Esophagus squamous epithelium (tissue), 5 donors: ENCODE data around the gene MYLK3. TPM values are rescaled to one million over a fixed set of nuclear protein-coding genes. Genes with fewer than 3 reads are reported as not detected.

ENCODE experiments used
- DNase-seq: peaks from one replicate; lab custom pipeline; 2025; lab: John Stamatoyannopoulos, UW
- H3K27ac ChIP-seq, 4 donors: fragments of 200-600 bp; sonication (generic); one replicate each; pipeline ENCODE4 v1.5.1; 2016 to 2019; ENCODE audit warnings: mild to moderate bottlenecking in 1 of 4
- H3K27me3 ChIP-seq, 4 donors: fragments of 200-600 bp; sonication (generic); 1 replicate in 3 of 4; 2 replicates in 1 of 4; pipeline versions ENCODE4 v1.5.1 to v1.6.0; 2017 to 2021; ENCODE audit warnings: antibody characterized with exemption in 1 of 4
- H3K36me3 ChIP-seq, 3 donors: fragments of 200-600 bp; sonication (generic); one replicate each; pipeline ENCODE4 v1.5.1; 2016 to 2019
- H3K4me1 ChIP-seq, 3 donors: fragments of 200-600 bp; sonication (generic); one replicate each; pipeline ENCODE4 v1.5.1; 2017 to 2019
- H3K4me3 ChIP-seq, 4 donors: fragments of 200-600 bp; sonication (generic); 1 replicate in 3 of 4; 2 replicates in 1 of 4; pipeline ENCODE4 v1.5.1; 2016 to 2019; ENCODE audit warnings: mild to moderate bottlenecking in 2 of 4, moderate library complexity in 1 of 4
- H3K9me3 ChIP-seq, 3 donors: fragments of 200-600 bp; sonication (generic); one replicate each; pipeline ENCODE4 v1.5.1; 2016 to 2019
- CTCF ChIP-seq, 6 experiments: fragments of 450-650 bp in 4 of 6; fragments of 200-600 bp in 2 of 6; sonication (generic) in 2 of 6; IDR thresholded peaks; one replicate each; pipeline ENCODE4 v1.5.1; 2016 to 2019; ENCODE audit warnings: antibody characterized with exemption in 6 of 6, mild to moderate bottlenecking in 4 of 6, moderate library complexity in 4 of 6
- POLR2A ChIP-seq, 4 donors: fragments of 450-650 bp; IDR thresholded peaks; one replicate each; pipeline ENCODE4 v1.6.1; 2017; ENCODE audit warnings: antibody characterized with exemption in 4 of 4, mild to moderate bottlenecking in 4 of 4, moderate library complexity in 3 of 4
- WGBS, 2 donors: methylation state at CpG; one replicate each; pipeline ENCODE4 v1.1.5; 2018; 5-methylcytosine and 5-hydroxymethylcytosine counted together
- intact Hi-C: fragments of 100-400 bp; cut with DNase I; formaldehyde crosslinking; loops from one replicate; pipeline ENCODE4 v1.15.0; 2022
- total RNA-seq, 4 donors: library from RNA; depleted of rRNA; stranded (reverse); fragments of >200 nt; gene quantifications; one replicate each; pipeline ENCODE4 v1.1.0, GENCODE V29; 2016
- donor health status: DM: yes; HTN: yes; CAD: no.

MYLK3 gene
- total RNA-seq, 4 donors from 2014 or later: 0.03 to 0.19 (median 0.08) TPM; not detected in 1

- WGBS, 2 donors: 72 to 79% methylated on average over 6 to 10 of the region's 10 CpGs
- no peak for DNase-seq
- Histone ChIP-seq H3K4me1 (no peaks in the 10 kb centered on the region), H3K27me3 (no peaks in the 10 kb centered on the region), H3K9me3 (no peaks in the 10 kb centered on the region), H3K27ac (no peak overlapping the region), H3K36me3 (no peaks in the 10 kb centered on the region), H3K4me3 (no peak overlapping the region)
- TF ChIP-seq POLR2A (IDR thresholded peaks at IDR 0.05) (no peak), CTCF (IDR thresholded peaks at IDR 0.05) (no peak)
- intact Hi-C loops: no loop called here
These were observed 36.8 kb downstream of the MYLK3 start for GRCh38 chr16:46711106-46712058.

- no peak overlapping the region for H3K4me3 ChIP-seq
- no peak overlapping the region for H3K27ac ChIP-seq
- intact Hi-C loops: no loop called here
- WGBS, 2 donors: 30 to 31% methylated on average over 3 of the region's 3 CpGs
- TF ChIP-seq CTCF (IDR thresholded peaks at IDR 0.05) (no peak), POLR2A (IDR thresholded peaks at IDR 0.05) (no peak)
- no peaks in the 10 kb centered on the region for H3K4me1 ChIP-seq
- no peaks in the 10 kb centered on the region for H3K9me3 ChIP-seq
- DNase-seq: no peak
- no peaks in the 10 kb centered on the region for H3K36me3 ChIP-seq
- no peaks in the 10 kb centered on the region for H3K27me3 ChIP-seq
These were observed 38.6 kb downstream of the MYLK3 start for GRCh38 chr16:46709469-46710005.

GRCh38 chr16:46706642-46707041 lies 41.5 kb downstream of the MYLK3 start:
- Histone ChIP-seq H3K4me3 (no peak overlapping the region), H3K27me3 (no peaks in the 10 kb centered on the region), H3K9me3 (no peaks in the 10 kb centered on the region), H3K4me1 (no peaks in the 10 kb centered on the region), H3K36me3 (no peaks in the 10 kb centered on the region), H3K27ac (no peak overlapping the region)
- 0% methylated on average over 1 of the region's 1 CpG for WGBS, 2 donors
- intact Hi-C loops: no loop called here
- TF ChIP-seq POLR2A (IDR thresholded peaks at IDR 0.05) (no peak), CTCF (IDR thresholded peaks at IDR 0.05) (no peak)
- no peak for DNase-seq

- Histone ChIP-seq H3K9me3 (no peaks in the 10 kb centered on the region), H3K27ac (no peak overlapping the region), H3K4me1 (no peaks in the 10 kb centered on the region), H3K36me3 (peaks cover 0 to under 1% (median 0%) of the 10 kb centered on the region in 3 donors), H3K27me3 (no peaks in the 10 kb centered on the region), H3K4me3 (no peak overlapping the region)
- TF ChIP-seq POLR2A (IDR thresholded peaks at IDR 0.05): no peak
- no peak for TF ChIP-seq CTCF (IDR thresholded peaks at IDR 0.05)
- intact Hi-C loops: no loop called here
- DNase-seq: no peak
- WGBS, 2 donors: 54 to 88% methylated on average over 2 of the region's 2 CpGs
These were observed 46.1 kb downstream of the MYLK3 start for GRCh38 chr16:46702030-46702429.

GRCh38 chr16:46701615-46702014 lies 46.5 kb downstream of the MYLK3 start:
- no peak for DNase-seq
- Histone ChIP-seq H3K27ac (no peak overlapping the region), H3K36me3 (peaks cover 0 to 4% (median 0%) of the 10 kb centered on the region in 3 donors), H3K4me3 (no peak overlapping the region), H3K27me3 (no peaks in the 10 kb centered on the region), H3K9me3 (no peaks in the 10 kb centered on the region), H3K4me1 (no peaks in the 10 kb centered on the region)
- 78 to 84% methylated on average over 4 of the region's 4 CpGs for WGBS, 2 donors
- TF ChIP-seq CTCF (IDR thresholded peaks at IDR 0.05): no peak
- TF ChIP-seq POLR2A (IDR thresholded peaks at IDR 0.05): no peak
- intact Hi-C loops: no loop called here
